ENCODE results near the gene SEMA6B.

The SEMA6B gene

GRCh38 chr19:4522291-4523002, 37.0 kb downstream of the SEMA6B start:
- no peak for DNase-seq

GRCh38 chr19:4521888-4522242, 37.6 kb downstream of the SEMA6B start:
- DNase-seq, result no peak

GRCh38 chr19:4521170-4521887, 38.2 kb downstream of the SEMA6B start:
- no peak for DNase-seq

- no peak for DNase-seq
Observed at GRCh38 chr19:4519521-4520277, 39.8 kb downstream of the SEMA6B start.

GRCh38 chr19:4519172-4519496, 40.4 kb downstream of the SEMA6B start:
- no peak for DNase-seq

- DNase-seq, result no peak
Observed at GRCh38 chr19:4518345-4519171, 40.9 kb downstream of the SEMA6B start, which contains the start of gene PLIN4. TSS of gene PLIN4 (minus strand) at chr19:4518486. CDS start at chr19:4518272, 214 bp downstream.

- DNase-seq, result no peak
Observed at GRCh38 chr19:4517451-4518057, 41.9 kb downstream of the SEMA6B start.

- DNase-seq, result no peak
Observed at GRCh38 chr19:4516939-4517300, 42.6 kb downstream of the SEMA6B start.

GRCh38 chr19:4516199-4516938, 43.1 kb downstream of the SEMA6B start:
- no peak for DNase-seq

GRCh38 chr19:4515732-4516131, 43.8 kb downstream of the SEMA6B start:
- no peak for DNase-seq

GRCh38 chr19:4513248-4513647, 46.2 kb downstream of the SEMA6B start:
- DNase-seq, result no peak

- DNase-seq, result no peak
Observed at GRCh38 chr19:4512070-4512469, 47.4 kb downstream of the SEMA6B start.

- no peak for DNase-seq
Observed at GRCh38 chr19:4511300-4512054, 48.0 kb downstream of the SEMA6B start.

GRCh38 chr19:4510435-4511255, 48.8 kb downstream of the SEMA6B start:
- DNase-seq, result no peak

- no peak for DNase-seq
Observed at GRCh38 chr19:4508698-4509097, 50.8 kb downstream of the SEMA6B start.

- DNase-seq, result no peak
Observed at GRCh38 chr19:4507804-4508203, 51.7 kb downstream of the SEMA6B start.

- no peak for DNase-seq
Observed at GRCh38 chr19:4507150-4507452, 52.4 kb downstream of the SEMA6B start.

- DNase-seq, result no peak
Observed at GRCh38 chr19:4506449-4507149, 52.9 kb downstream of the SEMA6B start.

GRCh38 chr19:4505570-4506448, 53.7 kb downstream of the SEMA6B start:
- no peak for DNase-seq

All from effector CD4-positive, alpha-beta T cell (primary cell).